SH-SY5Y (cell line): ENCODE measurements around the gene SMOC1.

Source experiments
- GATA2 ChIP-seq: IDR thresholded peaks from 2 replicates; pipeline ENCODE4 v1.6.1; 2011; ENCODE audit warnings: mild to moderate bottlenecking, low read depth, low read length
- GATA3 ChIP-seq: IDR thresholded peaks from 2 replicates; pipeline ENCODE4 v1.6.1; 2011; ENCODE audit warnings: low read depth, mild to moderate bottlenecking, low read length, moderate library complexity

The SMOC1 gene

DNA sequence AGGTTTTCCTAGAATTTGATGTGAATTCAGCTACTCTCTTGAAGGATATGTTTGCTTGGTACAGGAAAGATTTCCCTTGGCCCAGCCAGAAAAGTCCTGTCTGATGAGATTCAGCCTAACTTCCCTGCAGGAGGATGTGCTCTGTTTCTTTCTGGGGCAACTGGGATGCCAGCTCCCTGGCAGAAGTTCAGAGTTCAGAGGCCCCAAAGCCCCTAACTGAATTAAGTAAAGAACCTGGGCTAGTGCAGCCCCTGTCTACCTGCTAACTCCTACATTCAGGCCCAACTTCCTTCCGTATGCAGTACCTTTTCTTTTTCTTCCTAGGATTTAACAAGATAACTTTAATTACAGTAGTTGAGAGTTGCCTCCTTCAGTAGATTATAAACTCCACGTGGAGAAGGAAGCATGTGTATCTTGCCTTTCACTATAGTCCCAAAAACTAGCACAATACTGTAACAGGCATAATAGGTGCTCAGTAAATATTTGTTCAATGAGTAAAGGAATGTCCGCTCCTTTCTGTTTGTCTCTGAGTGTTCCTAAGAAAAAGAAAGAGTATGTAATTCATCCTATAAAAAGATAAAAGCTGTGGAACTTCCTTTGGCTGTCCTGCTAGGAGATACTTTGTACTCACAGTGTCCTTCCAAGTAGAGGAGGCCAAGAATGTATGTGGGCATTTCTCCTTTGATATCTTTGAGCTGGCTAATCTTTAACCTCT lies 168.5 kb downstream of the SMOC1 start:
- TF ChIP-seq GATA3: no peak
- TF ChIP-seq GATA2: no peak

DNA sequence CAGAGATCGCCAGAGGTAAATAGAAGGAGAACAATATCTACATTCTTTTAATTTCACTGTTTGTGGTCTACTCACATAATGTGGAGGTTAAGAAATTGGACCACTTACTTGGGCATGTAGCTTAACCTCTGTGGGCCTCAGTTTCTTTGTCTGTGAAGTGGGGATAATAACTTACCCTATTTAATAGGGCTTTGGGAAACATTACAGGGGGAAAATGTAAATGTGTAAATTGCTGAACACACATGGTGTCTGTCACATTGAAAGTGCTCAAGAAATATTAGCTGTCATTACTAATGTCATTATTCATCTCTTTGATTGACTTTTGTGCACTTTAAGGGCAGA lies 169.1 kb downstream of the SMOC1 start:
- TF ChIP-seq GATA3 (no peak), GATA2 (no peak)

DNA sequence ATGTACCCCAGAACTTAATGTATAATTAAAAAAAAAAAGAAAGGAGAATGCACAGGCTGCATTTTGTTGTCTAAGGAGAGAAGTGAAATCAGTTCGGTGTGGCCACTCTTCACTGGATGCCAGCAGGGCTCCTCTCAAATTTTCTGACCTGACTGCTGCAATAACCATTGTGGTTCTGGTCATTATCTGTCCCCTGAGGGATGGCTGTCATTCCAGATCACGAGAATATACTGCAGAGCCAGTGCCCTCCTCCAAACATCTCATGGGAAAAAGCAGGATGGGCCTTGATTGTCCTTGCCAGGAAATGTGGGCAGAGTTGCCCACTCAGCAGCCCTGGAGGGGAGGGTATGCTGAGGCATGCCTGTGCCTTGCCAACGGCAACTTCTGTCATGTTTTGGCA lies 170.4 kb downstream of the SMOC1 start:
- TF ChIP-seq GATA2: no peak
- TF ChIP-seq GATA3: no peak

DNA sequence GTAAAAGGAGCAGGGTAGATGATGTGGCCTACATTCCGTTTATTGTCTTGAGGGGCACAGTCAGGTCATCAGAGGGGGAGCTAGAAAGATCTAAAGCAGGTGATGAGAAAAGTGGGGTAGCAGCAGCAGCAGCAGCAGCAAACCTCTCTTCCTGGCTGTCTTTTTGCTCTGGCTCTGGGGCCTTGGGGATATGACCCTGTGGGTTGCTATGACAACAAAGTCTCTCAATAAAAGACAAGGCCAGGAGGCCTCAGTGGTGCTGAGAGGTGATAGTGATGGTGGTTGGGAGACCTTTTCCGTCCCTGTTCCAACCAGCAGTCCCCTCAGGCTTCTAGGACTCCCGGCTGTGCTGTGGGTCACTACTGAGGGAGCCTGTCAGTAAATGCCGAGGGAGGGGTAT lies 170.9 kb downstream of the SMOC1 start:
- TF ChIP-seq GATA2 (no peak), GATA3 (no peak)

DNA sequence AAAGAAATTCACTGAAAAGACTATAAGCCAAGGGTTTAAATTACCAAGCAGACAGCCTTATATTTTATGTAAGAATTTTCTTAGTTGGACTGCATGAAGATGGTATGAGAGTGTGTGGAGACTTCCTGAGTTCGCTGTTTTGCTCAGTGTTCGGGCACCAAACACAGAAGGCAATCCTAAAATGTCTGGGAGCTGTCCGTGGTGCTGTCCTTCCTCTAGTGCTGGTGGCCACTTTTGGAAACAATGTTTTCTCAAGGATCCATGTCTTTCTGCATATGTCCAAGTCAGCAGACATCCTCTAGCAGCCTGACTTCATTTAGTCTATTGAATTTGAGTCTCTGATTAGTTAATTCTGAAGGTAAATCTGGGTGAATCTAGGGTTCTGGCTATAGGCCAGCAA lies 173.8 kb downstream of the SMOC1 start:
- TF ChIP-seq GATA3: no peak
- no peak for TF ChIP-seq GATA2

DNA sequence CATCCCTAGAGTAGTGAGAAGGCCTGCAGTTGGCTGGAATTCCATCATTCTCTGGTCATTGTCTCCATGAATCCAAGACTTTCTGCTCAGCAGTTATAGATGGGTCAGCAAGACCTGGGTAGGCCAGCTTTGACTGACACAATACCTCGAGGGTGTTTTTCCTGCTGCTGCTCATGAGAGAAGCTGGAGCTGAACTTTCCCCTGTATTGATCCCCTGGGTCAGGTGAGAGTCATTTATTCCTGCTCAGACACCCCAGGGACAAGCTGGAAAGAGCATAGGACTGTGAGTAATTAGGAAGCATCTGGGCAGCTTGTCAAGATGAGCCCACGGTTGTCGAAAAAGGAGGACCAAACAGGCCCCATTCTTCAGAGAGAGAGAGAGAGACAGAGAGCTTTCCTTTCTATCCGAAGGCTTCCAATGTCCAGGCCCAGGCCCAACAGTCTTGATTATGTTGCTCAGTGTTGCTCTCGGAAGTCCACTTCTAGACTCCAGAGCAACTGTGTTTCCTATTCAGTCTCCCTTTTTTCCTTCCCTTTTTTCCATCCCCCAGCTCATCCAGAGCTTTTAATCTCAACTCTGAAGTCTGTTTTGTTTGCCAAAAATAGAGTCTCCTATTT lies 178.4 kb downstream of the SMOC1 start:
- TF ChIP-seq GATA2: no peak

DNA sequence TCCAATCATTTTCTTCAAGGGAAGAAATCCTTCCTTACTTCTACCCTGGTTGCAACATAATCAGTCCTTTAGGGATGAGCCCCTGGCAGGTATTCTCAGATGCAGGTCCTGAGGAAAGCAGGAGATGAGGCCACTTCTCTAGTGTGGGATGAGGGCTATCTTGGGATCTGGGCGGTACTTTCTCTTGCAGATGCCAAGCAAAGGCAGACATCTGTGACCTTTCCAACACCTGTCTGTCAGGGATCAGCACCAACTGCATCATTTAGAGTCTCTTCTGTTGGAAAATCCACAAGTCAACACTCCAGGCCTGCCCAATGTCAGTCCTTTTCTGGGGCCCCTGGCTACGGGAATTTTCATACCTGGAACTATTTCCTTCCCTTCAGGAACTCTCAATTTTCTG lies 180.3 kb downstream of the SMOC1 start:
- TF ChIP-seq GATA3 (no peak), GATA2 (no peak)

DNA sequence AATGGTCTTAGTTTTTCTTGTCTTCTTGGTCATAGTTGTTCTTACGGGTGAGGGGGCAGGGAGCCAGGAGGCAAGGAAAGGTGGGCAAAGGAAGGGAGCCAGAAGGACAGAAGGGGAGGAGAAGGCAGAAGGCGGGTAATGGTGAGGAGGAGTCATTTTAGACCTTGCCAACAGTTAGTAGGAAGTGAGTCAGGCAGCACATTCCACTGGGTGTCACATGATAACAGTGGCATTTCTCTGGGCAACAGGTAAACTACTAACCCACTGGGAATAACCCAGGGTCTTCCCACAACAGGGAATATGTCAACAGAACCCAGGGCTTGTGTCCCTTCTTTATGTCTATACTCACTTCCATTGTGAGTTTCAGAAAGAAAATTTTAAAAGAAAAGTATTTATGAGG lies 181.9 kb downstream of the SMOC1 start:
- TF ChIP-seq GATA2 (no peak), GATA3 (no peak)

DNA sequence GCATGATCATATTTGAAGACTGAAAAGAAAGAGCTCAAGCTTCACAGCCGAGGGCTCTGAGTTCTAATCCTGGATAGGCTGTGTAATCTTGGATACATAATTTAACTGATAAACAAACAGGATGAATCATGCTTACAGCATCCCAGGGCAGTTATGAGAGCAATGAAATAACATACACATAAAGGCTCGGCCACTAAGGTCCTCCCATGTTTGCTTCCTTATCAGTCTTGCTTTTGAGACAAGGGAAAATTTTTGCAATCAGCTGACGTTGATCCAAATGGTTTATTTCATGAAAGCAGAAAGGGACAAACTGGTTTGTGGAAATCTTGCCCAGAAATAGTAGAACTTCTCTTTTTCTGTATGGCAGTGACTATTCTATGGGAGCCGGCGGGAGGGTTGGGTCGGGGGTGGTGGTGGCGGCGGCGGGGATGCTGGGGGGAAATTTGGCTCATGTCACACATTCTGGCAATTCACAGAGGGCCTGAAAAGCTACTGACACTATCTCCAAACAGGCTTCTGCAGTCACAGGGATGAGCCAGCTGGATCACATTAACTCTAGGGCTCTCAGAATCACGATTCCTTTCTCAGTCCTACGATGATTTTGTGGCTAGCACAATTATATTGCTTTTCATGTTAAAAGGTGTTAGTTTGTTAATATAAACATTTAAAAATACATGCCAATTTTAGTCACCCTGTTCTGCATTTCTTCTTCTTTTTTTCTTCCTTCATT lies 185.1 kb downstream of the SMOC1 start:
- TF ChIP-seq GATA3 (no peak), GATA2 (peak; percentile 54)

DNA sequence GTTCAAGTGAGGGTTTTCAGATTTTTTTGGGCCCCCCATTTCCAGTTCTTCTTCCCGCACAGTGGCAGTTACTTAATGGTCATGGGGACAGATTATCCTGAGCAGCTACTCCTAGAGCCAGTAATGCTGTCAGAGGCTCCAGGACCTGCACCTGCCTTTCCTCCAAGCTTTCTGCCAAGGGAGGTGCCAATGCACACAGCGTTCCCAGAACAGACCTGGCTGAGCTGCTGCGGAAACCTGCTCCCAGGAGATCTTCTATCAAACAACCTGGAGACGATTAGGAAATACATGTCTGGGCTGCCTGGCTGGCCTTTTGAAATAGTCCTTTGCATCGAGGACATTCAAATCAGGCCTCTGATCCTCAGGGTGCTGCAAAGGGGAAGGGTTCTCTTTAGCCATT lies 188.6 kb downstream of the SMOC1 start:
- no peak for TF ChIP-seq GATA3
- no peak for TF ChIP-seq GATA2

DNA sequence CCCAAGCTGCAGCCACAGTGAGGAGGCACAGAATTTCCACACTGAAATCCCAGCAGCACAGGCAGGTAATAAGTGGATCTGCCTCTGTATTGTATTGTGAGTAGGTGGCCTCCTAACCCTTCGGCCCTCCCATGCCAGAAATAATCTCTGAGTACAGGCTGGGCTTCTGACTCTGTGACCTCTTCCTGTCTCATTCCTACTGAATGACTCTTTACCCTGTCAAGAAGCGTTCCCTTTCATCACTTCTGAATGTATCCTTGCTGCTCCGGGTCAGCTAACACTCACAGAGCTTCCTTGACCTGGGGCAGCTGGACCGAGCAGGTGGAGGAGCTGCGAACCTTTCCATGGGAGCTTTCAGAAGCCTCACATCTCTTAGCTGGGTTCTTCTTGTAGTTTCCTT lies 190.0 kb downstream of the SMOC1 start:
- TF ChIP-seq GATA2: no peak

DNA sequence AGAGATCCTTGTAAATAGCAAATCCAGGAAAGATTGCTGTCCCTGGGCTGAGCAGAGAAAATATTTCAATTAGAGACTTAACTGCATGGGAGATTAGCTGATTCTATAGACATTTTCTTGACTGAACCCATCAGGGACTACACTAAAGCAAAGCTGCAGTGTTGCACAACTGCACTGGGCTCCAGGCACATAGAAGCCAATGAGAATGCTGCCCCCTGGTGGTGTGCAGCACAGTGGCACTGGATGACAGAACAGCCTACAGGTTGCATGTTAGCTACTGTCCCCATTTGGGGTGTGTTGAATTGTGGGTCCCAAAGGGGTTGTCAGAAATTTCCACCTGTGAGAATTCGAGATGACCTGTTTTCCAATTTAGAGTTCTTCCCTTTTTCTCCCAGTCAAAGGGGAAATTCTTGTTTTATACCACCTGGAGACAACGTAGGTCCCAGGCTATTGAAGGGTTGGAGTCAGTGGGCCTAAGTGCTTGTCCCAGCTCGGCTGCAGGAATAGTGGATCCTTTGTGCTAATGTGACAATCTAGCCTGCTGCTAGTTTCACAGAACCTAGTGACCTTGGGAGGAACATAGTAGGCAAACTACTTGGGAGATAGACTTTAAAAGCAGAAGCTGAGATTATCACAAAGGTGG lies 194.8 kb downstream of the SMOC1 start:
- TF ChIP-seq GATA2 (no peak), GATA3 (no peak)

DNA sequence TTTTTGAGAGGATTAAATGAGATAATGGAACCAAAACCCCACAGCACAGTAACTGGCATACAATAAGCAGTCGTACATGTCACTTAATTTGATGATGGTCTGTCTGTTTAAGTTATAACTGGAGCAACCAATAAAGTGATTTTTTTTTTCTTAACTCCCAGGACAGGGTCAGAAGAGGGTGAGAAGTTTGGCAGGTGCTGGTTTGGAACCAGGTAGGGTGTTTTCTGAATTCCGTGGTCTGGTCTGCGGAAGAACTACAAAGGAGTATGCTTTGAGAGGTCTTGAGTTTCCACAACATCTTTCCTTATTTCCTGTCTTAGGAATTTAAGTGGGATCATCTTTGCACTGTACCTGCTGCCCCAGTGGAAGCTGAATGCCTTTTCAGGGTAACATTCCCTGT lies 197.8 kb downstream of the SMOC1 start:
- TF ChIP-seq GATA3 (no peak), GATA2 (no peak)

DNA sequence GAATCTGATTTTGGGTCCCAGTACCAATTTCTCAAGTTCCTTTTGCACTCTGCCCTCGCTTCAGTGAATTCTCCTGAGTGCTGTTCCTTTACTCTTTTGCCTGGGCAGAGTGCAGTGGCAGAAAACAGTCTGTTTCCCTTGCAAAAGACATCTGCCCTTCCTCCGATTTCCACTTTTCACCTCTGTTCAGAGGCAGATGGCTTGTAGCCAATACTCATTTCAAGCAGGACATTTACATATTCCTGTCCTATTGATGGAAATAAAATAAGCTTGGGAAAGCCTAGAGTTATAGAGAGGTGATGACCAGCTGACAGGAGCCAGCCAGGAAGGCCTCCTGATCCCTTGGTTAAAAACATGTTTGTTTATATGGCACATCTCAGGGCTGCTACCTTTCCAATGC lies 198.5 kb downstream of the SMOC1 start:
- no peak for TF ChIP-seq GATA2
- no peak for TF ChIP-seq GATA3

DNA sequence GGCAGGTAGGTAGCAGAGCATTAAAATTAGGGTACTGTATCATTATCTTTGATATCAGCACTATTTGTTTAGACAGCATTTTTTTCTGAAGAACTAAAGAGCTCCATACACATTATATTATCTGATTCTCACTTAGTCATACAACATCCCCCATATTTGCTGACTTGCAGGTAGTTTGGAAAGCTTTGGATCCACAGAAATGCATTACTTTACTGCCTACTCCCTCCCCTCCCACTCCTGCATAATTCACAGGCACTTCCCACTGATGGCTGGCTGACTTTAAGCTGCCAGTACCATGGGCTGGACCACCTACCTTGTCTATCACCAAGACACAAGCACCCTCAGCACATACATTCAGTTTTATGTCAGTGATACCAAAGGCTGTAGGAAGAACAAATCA lies 199.1 kb downstream of the SMOC1 start:
- TF ChIP-seq GATA3 (no peak), GATA2 (no peak)

DNA sequence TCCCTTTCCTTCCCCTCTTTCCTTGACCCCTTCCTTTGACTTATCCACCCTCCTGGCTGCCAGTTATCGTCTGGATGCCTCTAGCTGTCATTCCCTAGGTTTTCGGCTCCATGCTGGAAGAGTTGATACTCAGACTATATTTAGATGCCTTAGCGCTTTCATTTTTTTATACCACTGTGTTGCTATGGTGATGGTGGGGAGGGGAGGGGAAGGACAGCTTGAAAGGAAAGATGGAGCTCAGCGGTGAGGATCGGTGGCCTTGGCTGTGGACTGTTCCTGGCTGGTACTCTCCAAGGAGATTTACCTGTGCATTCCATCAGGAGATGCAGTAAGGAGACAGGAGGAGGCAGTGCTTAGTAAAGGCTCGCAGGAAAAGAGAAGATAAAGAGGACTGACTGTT lies 200.9 kb downstream of the SMOC1 start:
- no peak for TF ChIP-seq GATA2
- no peak for TF ChIP-seq GATA3
